ENCODE results near the gene MOCS1.
A peak's percentile ranks its signal among the peaks of the same experiment; 100 is the strongest.

Gene MOCS1

GRCh38 chr6:39938773-39939654 lies 4.8 kb upstream of the MOCS1 start (continued):
- TF ChIP-seq KLF8 (tag by site-specific recombination; IDR thresholded peaks at IDR 0.05) (no peak), MYNN (tag by site-specific recombination; IDR thresholded peaks at IDR 0.05; ENCODE audit: borderline replicate concordance) (no peak), ZNF768 (tag by site-specific recombination; IDR thresholded peaks at IDR 0.05) (0 out of 2 replicates have a peak, but pooled peaks have one; percentile 7)

- H3K36me3 ChIP-seq (ENCODE audit: control insufficient read depth in 2 of 2, insufficient read depth in 1 of 2, low read length in 2 of 2) = no peaks in the 10 kb centered on the region
- TF ChIP-seq ZNF398 (tag by site-specific recombination; IDR thresholded peaks at IDR 0.05) (0 out of 2 replicates have a peak, but pooled peaks have one; percentile 13), PRDM6 (tag by site-specific recombination; IDR thresholded peaks at IDR 0.05) (peak; percentile 68), ZNF449 (tag by site-specific recombination; IDR thresholded peaks at IDR 0.05) (no peak), ZNF391 (tag by site-specific recombination; IDR thresholded peaks at IDR 0.05; ENCODE audit: borderline replicate concordance, low read depth) (no peak), ZNF830 (tag by site-specific recombination; IDR thresholded peaks at IDR 0.05; ENCODE audit: low read depth) (no peak), PATZ1 (tag by site-specific recombination; IDR thresholded peaks at IDR 0.05) (peak; percentile 16; the same call in 1 of the 2 replicates), ZNF280C (tag by site-specific recombination; IDR thresholded peaks at IDR 0.05) (no peak), IKZF3 (tag by site-specific recombination; IDR thresholded peaks at IDR 0.05) (no peak), REPIN1 (tag by site-specific recombination; IDR thresholded peaks at IDR 0.05; ENCODE audit: low read depth) (no peak), WT1 (tag by site-specific recombination; IDR thresholded peaks at IDR 0.05) (0 out of 2 replicates have a peak, but pooled peaks have one; percentile 26), ZNF600 (tag by site-specific recombination; IDR thresholded peaks at IDR 0.05) (peak; percentile 84), ZNF248 (tag by site-specific recombination; IDR thresholded peaks at IDR 0.05) (no peak), ZNF792 (tag by site-specific recombination; IDR thresholded peaks at IDR 0.05) (no peak), ZSCAN18 (tag by site-specific recombination; IDR thresholded peaks at IDR 0.05) (no peak), ZNF843 (tag by site-specific recombination; IDR thresholded peaks at IDR 0.05) (no peak), MZF1 (tag by site-specific recombination; IDR thresholded peaks at IDR 0.05; ENCODE audit: borderline replicate concordance) (peak; percentile 52; the same call in 1 of the 2 replicates)
- no peak overlapping the region for H3K4me3 ChIP-seq (ENCODE audit: low read depth, low read length)
- no peaks in the 10 kb centered on the region for H3K9me3 ChIP-seq (ENCODE audit: control insufficient read depth, insufficient read depth, low read depth, low read length)
- ChIA-PET POLR2A (no interaction called here), CTCF (interaction anchor here (0.7 kb wide), 1 partner anchor 321 kb away, joined by 3 read pairs; no protein-coding TSS in a partner anchor)
- H3K27ac ChIP-seq (ENCODE audit: extremely low read depth, low read depth, low read length) = no peak overlapping the region
- peaks cover 17% of the 10 kb centered on the region for H3K4me1 ChIP-seq (ENCODE audit: control insufficient read depth, insufficient read depth, low read length)
Measured at GRCh38 chr6:39937686-39938333, 3.5 kb upstream of the MOCS1 start.
